HG03571 (cell line): ENCODE data around the gene MACROD2.
"Not testable (repeated sequence)": the region's sequence is repeated elsewhere in the genome, so short reads cannot be mapped to it uniquely, and the experiment has no call there.

Experiments
- ATAC-seq: cut with Tn5 transposase; IDR thresholded peaks from one replicate; pipeline ENCODE4 v1.9.1; 2021; ENCODE audit not compliant: unreplicated experiment

MACROD2 gene

DNA sequence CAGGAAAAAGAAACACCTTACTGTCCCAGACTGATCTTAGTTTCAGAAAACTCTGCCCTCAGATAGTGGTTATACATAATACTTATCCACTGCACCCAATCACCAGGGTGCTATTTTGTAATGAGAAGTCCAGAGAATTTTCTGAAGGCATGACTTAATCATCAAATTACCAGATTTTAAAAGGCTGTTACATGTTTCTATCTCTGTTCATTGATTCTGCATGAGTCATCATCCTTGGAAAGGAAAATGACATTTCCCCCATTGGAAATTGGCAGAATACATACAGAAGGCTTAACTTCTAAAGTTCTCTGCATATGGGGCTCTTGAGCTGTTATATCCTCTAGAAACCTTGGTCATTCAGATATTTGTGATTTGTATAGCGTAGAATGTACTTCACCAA lies 930.0 kb downstream of the MACROD2 start:
- no peak for ATAC-seq

- not testable (repeated sequence) for ATAC-seq
Observed at GRCh38 chr20:14926436-14926835, 931.1 kb downstream of the MACROD2 start.

DNA sequence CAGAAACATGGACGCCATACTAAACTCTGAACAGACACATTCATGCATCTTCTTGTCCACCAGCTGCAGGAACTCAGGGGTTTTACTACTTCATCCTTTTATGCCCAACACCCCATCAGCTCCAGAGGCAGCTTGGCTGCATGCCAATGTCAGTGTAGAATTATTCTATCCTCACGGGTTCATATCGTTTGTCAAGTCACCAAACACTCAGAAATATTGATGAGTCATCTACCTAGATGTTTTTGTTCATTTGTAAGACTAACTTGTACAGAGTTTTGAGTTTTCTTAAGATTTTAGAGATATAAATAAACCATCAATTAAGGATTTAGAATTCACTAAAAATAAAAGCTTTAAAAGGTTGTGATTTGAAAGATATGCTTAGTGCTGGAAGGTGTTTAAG lies 932.8 kb downstream of the MACROD2 start:
- no peak for ATAC-seq

DNA sequence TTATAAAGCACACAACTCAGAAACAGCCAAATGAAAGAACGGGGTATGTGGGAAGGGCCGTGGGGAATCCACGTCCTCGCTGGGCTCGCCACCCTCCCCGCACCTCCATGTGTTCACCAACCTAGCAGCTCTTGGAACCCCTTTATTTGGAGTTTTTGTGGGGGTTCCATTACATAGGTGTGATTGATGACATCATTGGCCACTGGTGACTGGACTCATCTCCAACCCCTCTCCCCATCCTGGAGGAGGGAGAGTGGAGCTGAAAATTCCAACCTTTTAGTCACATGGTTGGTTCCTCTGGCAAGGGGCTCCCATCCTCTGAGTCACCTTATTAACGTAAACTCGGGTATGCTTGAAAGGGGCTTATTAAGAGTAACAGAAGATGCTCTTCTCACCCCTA lies 934.1 kb downstream of the MACROD2 start:
- no peak for ATAC-seq

DNA sequence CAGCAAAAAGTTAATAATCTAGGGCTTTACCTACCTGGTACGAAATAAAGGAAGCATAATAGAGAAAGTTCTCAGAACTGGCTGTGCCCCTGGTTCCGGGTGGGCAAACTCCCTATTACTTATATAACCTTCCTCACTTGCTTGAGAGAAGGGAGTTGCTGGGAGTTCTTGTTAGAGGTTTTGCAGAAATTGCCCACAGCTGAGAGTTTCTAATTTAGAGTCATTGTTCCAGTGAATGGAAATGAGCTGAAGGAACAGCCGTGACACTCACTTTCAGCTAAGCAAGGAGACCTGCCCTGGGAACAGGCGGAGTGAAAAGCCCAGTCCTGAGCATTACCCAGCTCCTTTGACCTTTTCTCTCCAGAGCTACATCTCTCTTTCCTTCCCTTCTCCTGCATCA lies 936.7 kb downstream of the MACROD2 start:
- ATAC-seq, result no peak

GRCh38 chr20:14935285-14935684 lies 940.0 kb downstream of the MACROD2 start:
- ATAC-seq, result no peak

GRCh38 chr20:14937021-14937420 lies 941.7 kb downstream of the MACROD2 start:
- ATAC-seq, result no peak

DNA sequence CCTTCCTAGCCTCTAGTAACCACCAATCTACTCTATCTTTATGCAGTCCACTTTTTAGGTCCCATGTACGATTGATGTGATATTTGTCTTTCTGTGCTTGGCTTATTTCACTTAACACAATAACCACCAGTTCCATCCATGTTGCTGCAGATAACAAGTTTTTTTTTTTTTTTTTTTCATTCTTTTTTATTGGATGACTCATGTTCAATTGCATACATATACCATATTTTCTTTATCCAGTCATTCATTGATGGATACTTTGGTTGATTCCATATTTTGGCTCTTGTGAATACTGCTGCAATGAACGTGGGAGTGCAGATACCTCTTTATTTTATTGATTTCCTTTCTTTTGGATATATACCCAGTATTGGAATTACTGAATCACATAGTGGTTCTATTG lies 942.5 kb downstream of the MACROD2 start:
- no peak for ATAC-seq

GRCh38 chr20:14947536-14947935 lies 952.2 kb downstream of the MACROD2 start:
- no peak for ATAC-seq

- no peak for ATAC-seq
Observed at GRCh38 chr20:14947946-14948345, 952.6 kb downstream of the MACROD2 start.

DNA sequence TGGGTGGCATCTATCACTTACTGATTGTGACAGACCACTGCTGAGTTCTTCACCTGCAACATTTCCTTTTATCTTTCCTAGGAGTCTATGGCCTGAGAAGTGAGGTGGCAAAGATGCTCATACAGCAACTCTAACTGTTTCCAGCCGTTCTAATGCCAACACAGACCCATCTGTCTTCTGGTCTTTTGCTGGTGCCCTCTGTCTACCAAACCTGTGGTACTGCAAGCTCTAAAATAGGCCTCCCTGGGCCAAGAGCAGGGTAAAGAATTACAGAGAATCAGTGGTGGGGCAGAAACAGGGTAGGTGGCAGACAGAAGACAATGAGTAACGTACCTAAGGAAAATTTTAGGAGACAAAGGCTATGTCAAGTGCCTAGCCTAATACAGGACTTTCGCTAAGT lies 953.1 kb downstream of the MACROD2 start:
- ATAC-seq, result no peak

DNA sequence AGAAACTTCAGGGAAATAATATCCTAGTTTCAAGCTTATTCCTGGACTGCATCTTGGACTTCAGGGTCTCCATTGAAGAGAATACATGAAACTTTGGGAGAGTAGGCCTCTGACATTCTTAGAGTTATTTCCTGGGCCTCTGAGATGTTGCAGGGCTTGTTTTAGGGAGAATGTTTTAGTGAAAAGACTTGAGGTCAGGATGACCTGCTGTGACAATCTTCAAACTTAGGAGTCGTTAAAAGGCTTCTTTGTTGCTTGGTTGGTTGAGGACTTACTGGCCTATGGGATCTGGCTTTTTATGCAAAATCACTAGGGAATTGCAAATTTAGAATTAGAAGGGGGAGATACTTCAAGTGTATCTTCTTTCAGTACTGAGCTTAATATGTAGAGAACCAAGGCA lies 955.3 kb downstream of the MACROD2 start:
- ATAC-seq, result no peak

DNA sequence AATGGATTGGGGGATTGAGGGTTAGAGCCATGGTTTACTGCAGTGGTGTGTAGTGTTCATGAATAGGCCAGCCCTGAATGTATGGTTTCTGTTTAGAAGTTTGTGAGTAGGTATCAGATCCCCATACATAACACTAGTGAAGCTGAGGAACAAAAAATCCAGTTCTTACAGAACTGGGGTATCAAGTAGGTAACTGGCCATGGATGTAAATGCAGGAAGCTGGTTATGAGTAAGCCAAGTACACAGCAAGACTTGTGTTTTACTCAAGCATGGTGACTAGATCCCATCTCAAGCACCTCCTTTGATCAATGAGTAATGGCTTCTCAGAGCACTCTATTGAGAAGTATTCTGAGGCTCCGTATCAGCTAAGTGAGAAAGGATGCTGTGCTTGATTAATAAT lies 955.8 kb downstream of the MACROD2 start:
- no peak for ATAC-seq

DNA sequence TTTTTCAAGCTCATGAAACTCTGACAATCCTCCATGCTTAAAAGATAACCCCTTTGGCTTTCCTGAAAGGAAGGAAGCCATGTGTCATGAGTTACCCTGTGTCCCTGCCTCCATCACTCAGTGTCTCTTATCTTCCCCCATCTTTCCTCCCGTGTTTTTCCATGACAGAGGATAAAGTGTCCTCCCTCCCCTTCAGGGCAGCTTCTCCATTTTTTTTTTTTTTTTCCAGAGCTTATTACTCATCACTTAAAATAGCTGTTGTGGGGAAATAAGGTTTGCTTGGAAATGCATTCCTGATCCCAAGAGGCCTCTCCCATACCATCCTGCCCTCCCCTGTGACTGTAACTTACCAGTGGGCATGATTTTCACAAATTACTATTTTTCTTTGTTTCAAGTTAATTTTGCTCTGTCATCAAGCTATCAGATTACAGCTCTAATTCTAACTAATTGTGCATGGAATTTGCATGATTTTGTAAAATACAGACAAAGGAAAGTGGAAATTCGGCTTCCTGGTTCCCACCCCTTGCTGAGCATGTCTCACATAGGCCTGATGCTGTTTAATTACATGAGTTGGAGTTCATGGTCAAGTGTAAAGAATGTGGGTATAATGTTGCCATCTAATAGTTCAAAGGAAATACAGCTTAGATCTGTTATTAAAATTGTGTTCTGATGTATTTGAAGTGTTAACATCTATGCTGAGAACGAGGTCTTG lies 956.5 kb downstream of the MACROD2 start:
- ATAC-seq, result no peak

DNA sequence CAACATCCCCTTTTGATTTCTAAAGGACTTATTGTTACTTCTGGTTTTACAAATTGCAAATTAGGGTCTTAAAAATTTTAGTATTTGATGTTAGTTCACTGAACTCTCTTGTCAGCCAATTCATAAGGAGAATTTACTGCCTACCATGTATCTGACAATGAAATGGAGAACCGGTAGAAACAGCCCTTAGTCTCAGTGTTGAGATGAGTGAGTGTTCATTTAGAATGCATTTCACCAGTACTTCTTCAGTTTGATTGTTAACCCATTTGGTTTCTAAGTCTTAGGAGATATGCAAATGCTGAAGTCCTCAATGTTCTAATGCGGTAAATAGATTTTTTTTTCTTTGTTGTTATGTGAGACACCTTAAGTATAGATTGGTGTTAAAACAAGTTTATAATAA lies 958.4 kb downstream of the MACROD2 start:
- ATAC-seq, result no peak

- no peak for ATAC-seq
Observed at GRCh38 chr20:14955399-14955798, 960.1 kb downstream of the MACROD2 start.

DNA sequence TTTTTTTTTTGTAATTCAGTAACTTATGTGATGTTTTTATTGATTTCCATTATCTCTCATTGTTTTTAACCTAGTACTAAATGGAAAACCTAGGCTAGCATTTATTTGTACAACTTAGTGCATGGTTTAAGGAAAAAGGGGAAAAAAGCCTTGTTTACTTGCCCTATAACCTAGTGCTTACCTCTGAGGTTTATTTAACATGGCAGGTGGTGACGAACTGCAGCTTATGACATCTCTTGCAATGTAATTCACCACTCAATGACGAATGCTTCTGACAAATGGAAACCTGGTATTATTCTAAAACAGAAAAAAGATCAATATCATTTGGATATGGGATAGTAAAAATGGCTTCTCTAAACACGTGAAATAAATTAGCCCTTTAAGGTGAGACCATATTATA lies 960.7 kb downstream of the MACROD2 start:
- ATAC-seq, result no peak

GRCh38 chr20:14956538-14956937 lies 961.2 kb downstream of the MACROD2 start:
- ATAC-seq, result no peak

- ATAC-seq, result no peak
Observed at GRCh38 chr20:14957402-14957801, 962.1 kb downstream of the MACROD2 start.

DNA sequence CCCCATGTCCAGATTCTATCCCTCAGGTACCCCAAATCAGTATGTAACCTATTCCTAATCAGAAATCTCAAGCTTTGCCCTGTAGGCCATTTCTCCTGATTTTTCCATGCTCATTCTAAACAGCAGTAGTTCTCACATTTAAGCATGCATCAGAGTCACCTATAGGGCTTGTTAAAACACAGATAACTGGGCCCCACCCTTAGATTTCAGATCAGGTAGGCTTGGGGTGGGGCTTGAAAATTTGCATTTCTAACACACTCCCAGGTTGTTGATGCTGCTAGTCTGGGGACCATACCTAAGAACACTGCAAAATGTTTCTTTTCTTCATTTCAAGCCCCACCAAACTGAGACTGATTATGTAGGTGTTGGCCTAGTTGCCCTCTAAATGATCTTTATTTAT lies 963.3 kb downstream of the MACROD2 start:
- no peak for ATAC-seq

- no peak for ATAC-seq
Observed at GRCh38 chr20:14959506-14960475, 964.5 kb downstream of the MACROD2 start.

DNA sequence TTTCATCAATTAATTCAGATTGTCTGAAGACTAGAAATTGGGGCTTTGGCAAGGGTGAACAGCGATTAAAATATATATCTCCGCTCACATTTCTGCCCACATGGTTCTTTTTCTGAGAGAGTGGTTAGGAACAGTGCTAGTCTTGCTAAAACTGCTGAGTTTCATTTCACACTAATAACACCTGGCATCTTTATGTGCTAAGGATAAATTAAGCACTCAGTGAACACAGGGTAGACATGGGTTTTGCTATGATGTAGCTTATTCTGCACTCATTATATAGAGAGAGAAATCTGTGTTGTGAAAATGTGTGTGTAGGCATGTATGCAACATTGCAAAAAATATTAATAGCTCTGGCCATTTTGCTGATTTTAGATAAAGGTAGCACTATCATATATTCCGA lies 965.5 kb downstream of the MACROD2 start:
- no peak for ATAC-seq
